GM12875 (cell line): ENCODE results near the gene CDC42EP3.

Source experiments
- H3K4me3 ChIP-seq: one replicate; pipeline ENCODE4 v1.5.1; 2011; ENCODE audit warnings: low read depth, low read length, control low read depth
- TF ChIP-seq, protein P1 (sequence below): IDR thresholded peaks from 2 replicates; pipeline ENCODE4 v1.5.1; 2011; ENCODE audit warnings: low read depth, mild to moderate bottlenecking, control low read depth, inconsistent platforms, low read length, moderate library complexity, borderline replicate concordance; ENCODE audit not compliant: insufficient read depth

The CDC42EP3 gene

DNA sequence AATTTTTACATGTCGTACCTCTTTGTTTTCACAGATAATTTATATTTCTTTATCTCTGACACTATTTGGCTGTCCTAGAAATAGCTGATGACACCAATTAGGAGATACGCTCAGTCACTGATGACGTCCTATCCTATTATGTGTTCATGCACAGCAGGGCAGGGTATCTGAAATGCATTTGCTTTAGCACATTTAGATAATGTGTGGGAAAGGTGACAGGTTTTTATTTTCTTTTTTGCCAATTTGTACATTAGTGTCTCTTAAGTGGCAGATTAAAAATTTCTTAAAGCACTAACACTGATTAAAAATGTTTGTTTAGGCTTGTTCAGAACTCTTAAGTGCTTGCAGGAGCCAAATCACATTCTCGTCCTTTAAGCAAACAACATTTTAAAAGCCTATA lies 39.7 kb downstream of the CDC42EP3 start:
- TF ChIP-seq, protein P1, sequence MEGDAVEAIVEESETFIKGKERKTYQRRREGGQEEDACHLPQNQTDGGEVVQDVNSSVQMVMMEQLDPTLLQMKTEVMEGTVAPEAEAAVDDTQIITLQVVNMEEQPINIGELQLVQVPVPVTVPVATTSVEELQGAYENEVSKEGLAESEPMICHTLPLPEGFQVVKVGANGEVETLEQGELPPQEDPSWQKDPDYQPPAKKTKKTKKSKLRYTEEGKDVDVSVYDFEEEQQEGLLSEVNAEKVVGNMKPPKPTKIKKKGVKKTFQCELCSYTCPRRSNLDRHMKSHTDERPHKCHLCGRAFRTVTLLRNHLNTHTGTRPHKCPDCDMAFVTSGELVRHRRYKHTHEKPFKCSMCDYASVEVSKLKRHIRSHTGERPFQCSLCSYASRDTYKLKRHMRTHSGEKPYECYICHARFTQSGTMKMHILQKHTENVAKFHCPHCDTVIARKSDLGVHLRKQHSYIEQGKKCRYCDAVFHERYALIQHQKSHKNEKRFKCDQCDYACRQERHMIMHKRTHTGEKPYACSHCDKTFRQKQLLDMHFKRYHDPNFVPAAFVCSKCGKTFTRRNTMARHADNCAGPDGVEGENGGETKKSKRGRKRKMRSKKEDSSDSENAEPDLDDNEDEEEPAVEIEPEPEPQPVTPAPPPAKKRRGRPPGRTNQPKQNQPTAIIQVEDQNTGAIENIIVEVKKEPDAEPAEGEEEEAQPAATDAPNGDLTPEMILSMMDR: no peak
- no peak overlapping the region for H3K4me3 ChIP-seq

DNA sequence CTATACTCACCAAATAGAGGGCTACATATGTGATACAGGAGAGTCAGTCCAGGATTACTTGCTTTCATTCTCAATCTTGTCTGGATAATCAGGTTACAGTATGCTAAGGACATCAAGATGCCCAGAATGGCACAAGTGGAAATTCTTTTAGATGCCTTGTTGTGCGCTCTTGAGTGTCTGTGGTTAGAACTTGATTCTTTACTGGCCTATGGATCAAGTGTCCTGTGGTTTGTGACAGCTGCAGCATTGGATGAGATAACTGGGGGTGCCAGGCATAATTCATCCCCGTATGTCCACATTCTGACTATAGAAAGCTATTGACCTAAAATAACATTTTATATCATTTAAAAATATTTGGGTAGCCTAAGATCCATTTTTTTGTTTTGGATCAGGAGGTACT lies 40.1 kb downstream of the CDC42EP3 start:
- H3K4me3 ChIP-seq: no peak overlapping the region
- TF ChIP-seq, protein P1: no peak

DNA sequence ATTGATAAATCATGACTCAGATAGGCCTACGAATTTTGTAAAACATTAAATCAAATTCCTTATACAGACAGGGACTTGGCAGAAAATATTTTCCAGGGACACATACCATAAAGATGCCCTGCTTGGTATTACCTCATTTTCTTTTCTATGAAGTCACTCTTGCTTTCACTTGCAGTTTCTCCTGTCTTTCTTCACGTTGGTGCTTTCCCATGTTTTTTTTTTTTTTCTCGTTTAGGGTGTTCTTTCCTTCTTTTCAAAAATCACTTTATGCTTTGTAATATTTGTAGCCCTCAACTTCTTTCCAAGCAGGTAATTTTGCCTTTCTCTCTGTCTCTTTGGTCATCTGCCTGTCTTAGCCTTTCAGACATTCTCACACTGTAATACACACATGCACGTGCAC lies 40.7 kb downstream of the CDC42EP3 start:
- TF ChIP-seq, protein P1: no peak
- H3K4me3 ChIP-seq: no peak overlapping the region

DNA sequence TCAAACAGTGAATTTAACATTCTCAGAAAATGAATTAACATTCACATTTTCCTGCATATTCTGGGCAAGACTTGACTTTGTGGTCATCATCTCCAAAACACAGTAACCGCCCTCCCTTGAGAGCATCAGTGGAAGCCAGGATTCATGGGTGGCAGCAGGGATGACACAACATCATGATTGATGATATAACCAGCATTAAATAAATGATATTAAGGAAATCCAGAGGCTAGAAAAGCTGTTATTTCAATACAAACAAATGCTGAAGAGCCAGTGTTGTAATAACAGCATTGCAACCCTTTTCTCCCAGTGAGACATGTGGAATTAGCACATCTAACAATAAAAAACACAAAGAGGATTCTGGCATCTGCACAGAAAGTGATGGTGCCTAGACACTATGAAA lies 41.1 kb downstream of the CDC42EP3 start:
- TF ChIP-seq, protein P1: no peak

DNA sequence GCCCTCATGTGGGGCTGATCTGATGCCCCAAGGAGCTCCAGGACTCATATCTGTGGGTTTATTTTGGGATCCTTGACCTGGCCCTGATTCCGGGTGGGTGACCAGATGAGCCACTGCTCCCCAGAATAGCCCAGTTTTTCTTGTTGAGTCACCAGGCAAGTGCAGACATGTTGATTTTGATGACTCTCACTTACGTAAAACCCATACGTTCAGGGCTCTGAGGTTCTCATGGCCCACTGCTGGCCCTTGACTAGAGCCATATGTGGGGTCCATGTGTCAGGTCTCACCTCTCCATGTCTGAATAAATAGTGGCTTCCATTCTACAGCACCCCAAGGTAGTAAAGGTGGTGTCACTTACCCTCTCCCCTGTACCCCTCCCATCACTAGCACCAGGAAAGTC lies 41.9 kb downstream of the CDC42EP3 start:
- TF ChIP-seq, protein P1: no peak
- H3K4me3 ChIP-seq: no peak overlapping the region

More for the DNA sequence above, 41.1 kb downstream of the CDC42EP3 start:
- no peak overlapping the region for H3K4me3 ChIP-seq

DNA sequence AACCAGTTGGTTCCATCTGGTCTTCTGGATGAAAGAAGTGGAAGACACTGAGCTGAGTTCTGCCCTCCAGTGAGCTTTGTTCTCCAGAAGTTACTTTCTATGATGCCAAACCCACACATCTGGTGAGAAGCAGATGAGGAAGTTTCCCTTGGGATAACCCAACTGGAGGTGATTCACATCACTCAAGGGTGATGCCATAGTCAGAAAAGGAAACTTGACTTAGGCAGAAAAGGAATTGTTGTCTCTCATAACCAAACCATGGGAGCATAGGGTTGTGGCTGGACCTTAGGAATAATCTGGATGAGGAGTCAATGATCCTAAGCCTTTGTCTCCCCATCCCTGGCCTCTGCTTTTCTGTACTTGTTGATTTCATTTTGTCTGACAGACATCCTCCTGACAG lies 43.7 kb downstream of the CDC42EP3 start:
- TF ChIP-seq, protein P1: no peak
- H3K4me3 ChIP-seq: no peak overlapping the region

DNA sequence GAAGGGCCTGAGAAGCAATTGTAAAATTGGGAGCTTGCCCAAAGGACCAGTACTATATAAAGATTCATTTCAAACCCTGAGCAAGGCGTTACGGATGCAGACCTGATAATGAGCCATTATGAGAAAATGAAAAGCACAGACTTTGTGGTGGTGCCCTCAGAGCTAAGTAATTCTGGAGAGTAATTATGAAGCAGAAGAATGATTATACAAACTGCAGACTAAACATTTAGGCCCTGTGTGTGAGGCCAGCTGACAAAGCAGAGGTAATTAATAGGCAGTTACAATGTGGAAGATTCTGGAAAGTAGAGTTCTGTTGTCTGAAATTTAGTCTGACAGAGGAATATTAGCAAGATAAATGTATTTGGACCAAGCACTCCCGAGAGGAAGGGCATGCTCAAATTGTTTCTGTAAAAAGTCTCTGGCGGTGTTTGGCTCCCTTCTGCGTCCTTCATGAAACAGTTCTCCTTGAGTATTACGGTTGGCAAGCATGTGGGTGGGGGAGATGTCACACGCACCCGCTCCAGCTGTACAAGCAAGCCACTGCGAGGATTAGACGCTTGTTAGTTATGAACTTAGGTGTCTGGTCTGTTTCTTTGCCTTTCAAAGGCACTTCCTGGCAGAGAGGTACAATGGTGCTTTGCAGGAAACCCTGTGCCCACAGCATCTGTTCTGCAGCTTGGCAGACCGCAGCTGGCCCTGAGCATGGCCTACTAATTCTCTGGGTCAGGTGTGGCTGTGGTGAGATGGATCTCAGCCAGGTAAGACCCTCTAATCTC lies 45.5 kb downstream of the CDC42EP3 start:
- TF ChIP-seq, protein P1: no peak
- H3K4me3 ChIP-seq: no peak overlapping the region
